SJSA1 (cell line): ENCODE results near the gene PI4KA. TPM values are rescaled to one million over a fixed set of nuclear protein-coding genes. Genes with fewer than 3 reads are reported as not detected.

ENCODE experiments used
- DNase-seq, 2 experiments: peaks; one replicate each; pipeline ENCODE4 v3.0.0-alpha.2; 2015 to 2020; ENCODE audit warnings: low spot score in 2 of 2, low read depth in 1 of 2
- H3K27ac ChIP-seq: fragments of 250-450 bp; sonication (Bioruptor Pico); 2 replicates; pipeline ENCODE4 v1.5.1; 2020; ENCODE audit warnings: mild to moderate bottlenecking, moderate library complexity
- H3K27me3 ChIP-seq: fragments of 250-450 bp; sonication (Bioruptor Pico); replicated peaks from 2 replicates; pipeline ENCODE4 v1.5.1; 2020; ENCODE audit warnings: mild to moderate bottlenecking, moderate library complexity
- H3K36me3 ChIP-seq: fragments of 250-450 bp; sonication (Bioruptor Pico); 2 replicates; pipeline ENCODE4 v1.5.1; 2020; ENCODE audit warnings: mild to moderate bottlenecking
- H3K4me1 ChIP-seq: fragments of 250-450 bp; sonication (Bioruptor Pico); replicated peaks from 2 replicates; pipeline ENCODE4 v1.6.1; 2021; ENCODE audit warnings: mild to moderate bottlenecking
- H3K4me3 ChIP-seq: fragments of 250-450 bp; sonication (Bioruptor Pico); 2 replicates; pipeline ENCODE4 v1.5.1; 2020; ENCODE audit warnings: mild to moderate bottlenecking
- H3K9me3 ChIP-seq: fragments of 250-450 bp; sonication (Bioruptor Pico); replicated peaks from 2 replicates; pipeline ENCODE4 v1.5.1; 2020; ENCODE audit warnings: mild to moderate bottlenecking
- total RNA-seq: library from RNA; depleted of rRNA; stranded (reverse); fragments of >200 nt; shearing (Covaris generic); gene quantifications from 2 replicates; pipeline ENCODE4 v1.2.3, GENCODE V29; 2014

PI4KA gene
- total RNA-seq, 1 experiment from 2014 or later = 29.6 TPM

DNA sequence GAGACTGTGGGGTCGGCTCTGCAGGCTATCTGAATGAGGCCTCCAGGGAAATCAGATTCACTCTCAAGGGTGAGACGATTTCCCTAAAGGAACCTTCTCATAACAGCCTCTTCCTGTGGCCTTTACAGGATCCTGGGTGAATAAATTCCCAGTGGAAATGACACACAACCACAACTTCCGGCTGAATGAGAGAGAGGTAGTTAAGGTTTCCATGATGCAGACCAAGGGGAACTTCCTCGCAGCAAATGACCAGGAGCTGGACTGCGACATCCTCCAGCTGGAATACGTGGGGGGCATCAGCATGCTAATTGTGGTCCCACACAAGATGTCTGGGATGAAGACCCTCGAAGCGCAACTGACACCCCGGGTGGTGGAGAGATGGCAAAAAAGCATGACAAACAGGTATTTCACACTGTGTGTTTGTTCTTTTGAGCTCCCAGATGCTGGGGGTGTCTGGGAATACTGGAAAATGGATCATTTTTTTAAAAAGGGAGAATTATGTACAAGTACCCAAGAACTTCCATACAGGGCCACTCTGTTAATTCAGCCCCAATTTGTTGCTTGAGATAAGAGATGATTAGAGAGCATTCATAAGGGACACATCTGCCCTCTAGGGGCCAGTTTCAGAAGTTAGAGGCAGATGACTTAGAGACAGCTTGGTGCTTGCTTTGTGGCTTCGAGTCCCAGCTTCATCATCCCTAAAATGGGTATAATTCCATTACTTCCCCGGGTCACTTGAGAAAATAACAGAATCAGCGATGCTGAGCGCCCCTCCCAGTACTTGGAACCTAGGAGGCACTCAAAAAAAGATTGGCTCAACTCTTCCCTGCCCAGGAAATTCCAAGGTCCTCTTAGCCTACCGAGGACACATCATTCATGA is 74.5 kb downstream of the PI4KA start:
- Histone ChIP-seq H3K4me3 (no peak overlapping the region), H3K36me3 (peaks cover 25% of the 10 kb centered on the region), H3K27me3 (no peaks in the 10 kb centered on the region), H3K27ac (no peak overlapping the region), H3K9me3 (no peaks in the 10 kb centered on the region), H3K4me1 (peaks cover 8% of the 10 kb centered on the region)
- DNase-seq = peak in 1 of 2 experiments; percentile 28

DNA sequence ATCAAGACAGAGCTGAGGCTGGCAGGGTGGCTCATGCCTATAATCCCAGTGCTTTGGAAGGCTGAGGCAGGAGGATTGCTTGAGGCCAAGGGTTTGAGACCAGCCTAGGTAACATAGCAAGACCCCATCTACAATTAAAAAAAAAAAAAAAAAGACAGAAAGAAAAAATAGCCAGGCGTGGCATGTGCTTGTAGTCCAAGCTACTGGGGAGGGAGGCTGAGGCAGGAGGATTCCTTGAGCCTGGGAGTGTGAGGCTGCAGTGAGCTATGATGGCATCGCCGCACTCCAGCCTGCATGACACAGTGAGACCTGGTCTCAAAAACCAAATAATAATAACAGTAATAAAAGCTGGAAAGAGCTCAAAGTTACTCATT is 75.3 kb downstream of the PI4KA start:
- H3K9me3 ChIP-seq = no peaks in the 10 kb centered on the region
- H3K4me3 ChIP-seq = no peak overlapping the region
- DNase-seq = no peak
- H3K36me3 ChIP-seq = peaks cover 23% of the 10 kb centered on the region
- no peaks in the 10 kb centered on the region for H3K27me3 ChIP-seq
- peaks cover 8% of the 10 kb centered on the region for H3K4me1 ChIP-seq
- H3K27ac ChIP-seq = no peak overlapping the region

DNA sequence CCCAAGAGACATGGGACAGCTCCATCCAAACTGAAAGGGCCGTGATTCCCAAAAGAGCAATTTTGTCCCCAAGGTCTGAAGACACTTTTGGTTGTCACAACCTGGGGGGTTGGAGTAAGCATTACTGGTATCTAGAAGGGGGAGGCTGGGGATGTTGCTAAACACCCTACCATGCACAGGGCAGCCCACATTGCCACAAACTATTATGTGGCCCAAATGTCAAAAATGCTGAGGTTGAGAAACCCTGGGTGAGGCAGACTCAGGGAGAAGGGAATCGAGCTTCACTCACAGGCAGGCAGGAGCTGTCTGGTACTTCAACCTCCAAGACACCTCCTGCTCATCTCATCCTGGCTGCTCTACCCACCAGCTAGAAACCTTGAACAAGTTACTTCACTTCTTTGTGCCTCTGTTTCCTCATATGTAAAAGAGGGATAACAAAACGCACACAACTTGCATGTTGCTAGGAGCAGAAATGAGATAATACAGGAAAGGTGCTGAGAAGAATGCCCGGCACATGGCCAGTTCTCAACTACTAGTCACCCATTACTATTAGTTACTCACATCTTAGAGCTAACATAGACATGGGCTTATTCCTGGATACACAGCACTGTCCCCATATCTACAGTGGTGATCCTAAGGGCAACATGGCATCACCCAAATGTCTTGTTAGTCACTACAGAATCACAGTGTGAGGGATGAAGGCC is 75.9 kb downstream of the PI4KA start:
- no peak for DNase-seq
- Histone ChIP-seq H3K27ac (no peak overlapping the region), H3K36me3 (peaks cover 18% of the 10 kb centered on the region), H3K9me3 (no peaks in the 10 kb centered on the region), H3K4me1 (peaks cover 13% of the 10 kb centered on the region), H3K27me3 (no peaks in the 10 kb centered on the region), H3K4me3 (no peak overlapping the region)

DNA sequence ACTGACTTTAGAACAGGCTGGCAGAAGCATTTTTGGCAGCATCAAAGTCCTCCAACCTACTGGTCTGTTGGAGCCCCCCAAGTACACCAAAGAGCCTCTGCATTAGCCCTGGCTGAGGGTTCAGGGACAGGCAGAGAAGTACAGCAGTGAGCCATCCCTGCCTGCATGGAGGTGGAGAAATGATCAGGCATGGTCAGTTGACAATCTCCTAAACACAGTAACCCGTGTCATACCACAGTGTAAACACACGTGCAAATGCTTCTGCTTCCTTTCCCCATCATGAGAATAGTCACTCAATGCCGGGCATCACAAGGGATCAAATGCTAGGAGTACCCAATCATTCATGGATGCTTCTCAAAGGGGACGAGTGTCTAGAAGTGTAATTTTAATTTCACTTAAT is 76.5 kb downstream of the PI4KA start:
- Histone ChIP-seq H3K9me3 (no peaks in the 10 kb centered on the region), H3K36me3 (peaks cover 11% of the 10 kb centered on the region; the same call in 1 of the 2 replicates), H3K27ac (no peak overlapping the region), H3K4me1 (peaks cover 20% of the 10 kb centered on the region), H3K27me3 (no peaks in the 10 kb centered on the region), H3K4me3 (no peak overlapping the region)
- DNase-seq = no peak

DNA sequence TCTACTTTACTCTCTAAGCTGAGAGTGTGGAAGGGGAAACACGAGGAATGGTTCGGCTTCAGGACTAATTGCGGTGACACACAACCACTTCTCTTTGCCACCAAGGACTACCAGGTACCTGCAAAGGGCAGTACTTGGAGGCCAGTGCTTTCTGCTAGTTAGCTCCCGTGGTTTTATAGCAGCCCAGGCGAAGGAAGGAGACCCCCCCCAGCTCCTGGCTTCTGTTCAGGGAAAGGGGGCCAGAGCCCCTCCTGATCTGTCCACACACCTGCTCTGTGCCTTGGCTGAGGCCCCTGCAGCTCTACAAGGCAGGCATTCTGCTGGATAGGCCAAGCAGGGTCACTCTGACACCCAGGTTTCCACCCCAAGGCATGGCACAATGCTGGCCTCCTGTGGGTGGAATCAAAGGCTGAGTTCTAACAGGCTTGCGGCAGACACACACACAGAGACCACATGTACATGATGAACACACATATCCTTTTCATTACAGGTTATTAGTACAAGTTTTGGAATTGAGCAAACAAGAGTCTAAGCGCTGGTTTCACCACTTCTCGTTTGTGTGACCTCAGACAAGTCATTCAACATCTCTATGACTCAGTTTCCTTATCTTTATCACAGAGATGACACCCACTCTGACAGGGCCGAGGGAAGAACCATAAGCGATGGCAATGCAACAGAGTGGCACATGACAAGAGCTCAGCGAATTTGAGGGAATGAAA is 77.2 kb downstream of the PI4KA start:
- no peak overlapping the region for H3K27ac ChIP-seq
- H3K4me1 ChIP-seq = peaks cover 20% of the 10 kb centered on the region
- H3K36me3 ChIP-seq = peaks cover 11% of the 10 kb centered on the region; the same call in 1 of the 2 replicates
- no peak for DNase-seq
- no peaks in the 10 kb centered on the region for H3K9me3 ChIP-seq
- no peak overlapping the region for H3K4me3 ChIP-seq
- no peaks in the 10 kb centered on the region for H3K27me3 ChIP-seq

DNA sequence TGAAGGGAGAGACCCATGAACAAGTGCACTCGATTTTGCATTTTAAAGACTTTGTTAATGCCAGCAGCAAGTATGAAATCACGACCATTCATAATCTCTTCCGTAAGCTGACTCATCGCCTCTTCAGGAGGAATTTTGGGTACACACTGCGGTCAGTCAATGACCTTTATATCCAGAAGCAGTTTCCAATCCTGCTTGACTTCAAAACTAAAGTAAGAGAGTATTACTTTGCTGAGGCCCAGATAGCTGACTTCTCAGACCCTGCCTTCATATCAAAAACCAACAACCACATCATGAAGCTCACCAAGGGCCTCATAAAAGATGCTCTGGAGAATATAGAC is 78.8 kb downstream of the PI4KA start:
- Histone ChIP-seq H3K36me3 (peaks cover 11% of the 10 kb centered on the region; the same call in 1 of the 2 replicates), H3K27ac (no peak overlapping the region), H3K4me3 (no peak overlapping the region), H3K27me3 (no peaks in the 10 kb centered on the region), H3K9me3 (no peaks in the 10 kb centered on the region), H3K4me1 (peaks cover 20% of the 10 kb centered on the region)
- DNase-seq = no peak

DNA sequence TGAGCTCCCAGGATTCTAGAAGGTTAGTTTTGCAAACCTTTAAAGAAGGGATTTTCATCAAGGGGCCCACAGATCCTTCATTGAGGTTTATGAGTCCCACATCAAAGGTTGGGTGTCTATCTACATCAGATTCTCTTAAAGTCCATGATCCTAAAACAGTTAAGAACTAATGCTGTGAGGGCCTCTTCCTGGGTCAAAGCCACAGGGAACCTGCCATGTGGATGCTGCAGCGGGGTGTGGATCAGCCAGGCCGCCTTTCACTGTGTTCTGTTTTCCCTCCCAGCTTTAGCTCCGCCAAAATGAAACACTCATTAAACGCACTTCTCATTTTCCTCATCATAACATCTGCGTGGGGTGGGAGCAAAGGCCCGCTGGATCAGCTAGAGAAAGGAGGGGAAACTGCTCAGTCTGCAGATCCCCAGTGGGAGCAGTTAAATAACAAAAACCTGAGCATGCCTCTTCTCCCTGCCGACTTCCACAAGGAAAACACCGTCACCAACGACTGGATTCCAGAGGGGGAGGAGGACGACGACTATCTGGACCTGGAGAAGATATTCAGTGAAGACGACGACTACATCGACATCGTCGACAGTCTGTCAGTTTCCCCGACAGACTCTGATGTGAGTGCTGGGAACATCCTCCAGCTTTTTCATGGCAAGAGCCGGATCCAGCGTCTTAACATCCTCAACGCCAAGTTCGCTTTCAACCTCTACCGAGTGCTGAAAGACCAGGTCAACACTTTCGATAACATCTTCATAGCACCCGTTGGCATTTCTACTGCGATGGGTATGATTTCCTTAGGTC is 79.4 kb downstream of the PI4KA start:
- Histone ChIP-seq H3K36me3 (peaks cover 11% of the 10 kb centered on the region; the same call in 1 of the 2 replicates), H3K4me1 (peaks cover 20% of the 10 kb centered on the region), H3K9me3 (no peaks in the 10 kb centered on the region), H3K27ac (no peak overlapping the region), H3K27me3 (no peaks in the 10 kb centered on the region), H3K4me3 (no peak overlapping the region)
- DNase-seq = no peak

DNA sequence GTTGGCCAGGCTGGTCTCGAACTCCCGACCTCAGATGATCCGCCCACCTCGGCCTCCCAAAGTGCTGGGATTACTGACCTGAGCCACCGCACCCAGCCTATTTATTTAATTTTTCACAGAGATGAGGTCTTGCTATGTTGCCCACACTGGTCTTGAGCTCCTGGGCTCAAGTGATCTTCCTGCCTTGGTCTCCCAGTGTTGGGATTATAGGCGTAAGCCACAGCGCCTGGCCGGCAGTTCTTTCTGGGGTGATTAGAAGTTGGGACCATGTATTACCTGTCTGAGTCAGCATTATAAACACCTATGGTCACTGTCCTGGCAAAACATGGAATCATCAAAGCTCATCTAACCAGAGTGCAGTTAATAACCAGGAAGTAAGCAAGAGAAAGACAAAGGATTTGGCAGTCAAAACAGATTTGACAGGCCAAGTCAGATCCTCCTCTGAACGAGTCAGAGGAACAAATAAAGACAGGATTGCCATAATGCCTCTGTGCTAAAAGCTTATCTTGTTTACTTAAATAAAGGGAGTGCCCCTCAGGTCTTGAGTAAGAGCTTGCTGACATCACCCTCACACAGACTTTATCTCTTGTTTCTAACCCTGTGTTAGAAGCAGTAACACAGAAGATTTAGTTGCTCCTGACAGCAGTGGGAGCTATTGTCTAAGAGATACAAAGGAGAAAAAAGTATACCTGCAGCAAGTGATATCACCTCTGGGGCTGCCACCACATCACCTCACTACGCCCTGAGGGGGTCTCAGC is 81.0 kb downstream of the PI4KA start:
- H3K9me3 ChIP-seq = no peaks in the 10 kb centered on the region
- peaks cover 6% of the 10 kb centered on the region; the same call in 1 of the 2 replicates for H3K36me3 ChIP-seq
- no peaks in the 10 kb centered on the region for H3K27me3 ChIP-seq
- peaks cover 12% of the 10 kb centered on the region for H3K4me1 ChIP-seq
- peak overlapping the region; percentile 26 for H3K27ac ChIP-seq
- no peak overlapping the region for H3K4me3 ChIP-seq
- DNase-seq = peak in 1 of 2 experiments; percentile 68

DNA sequence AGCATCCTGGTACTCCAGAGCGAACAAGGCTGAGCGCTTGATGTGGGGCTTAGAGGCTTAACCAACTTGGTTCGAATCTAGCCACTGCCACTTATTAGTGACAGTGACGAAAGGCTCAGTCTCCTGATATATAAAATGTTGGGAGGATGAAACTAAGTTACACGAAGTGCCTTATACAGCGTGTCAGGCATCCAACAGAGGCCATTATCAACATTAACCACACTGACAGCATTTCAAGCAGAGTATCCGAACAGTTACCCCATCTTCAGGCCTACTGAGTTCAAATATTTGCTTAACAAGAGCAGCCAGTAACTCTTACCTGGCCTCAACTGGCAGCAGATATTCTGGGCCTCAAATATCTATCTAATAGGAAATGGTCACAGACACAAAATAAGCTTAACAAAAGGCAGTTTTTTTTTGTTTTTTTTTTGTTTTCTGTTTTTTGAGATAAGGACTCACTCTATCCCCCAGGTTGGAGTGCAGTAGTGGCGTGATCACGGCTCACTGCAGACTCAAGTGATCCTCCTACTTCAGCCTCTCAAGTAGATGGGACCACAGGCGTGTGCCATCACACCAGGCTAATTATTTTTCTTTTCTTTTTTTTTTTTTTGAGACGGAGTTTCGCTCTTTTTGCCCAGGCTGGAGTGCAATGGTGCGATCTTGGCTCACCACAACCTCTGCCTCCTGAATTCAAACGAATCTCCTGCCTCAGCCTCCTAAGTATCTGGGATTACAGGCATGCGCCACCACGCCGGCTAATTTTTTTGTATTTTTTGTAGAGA is 81.8 kb downstream of the PI4KA start:
- Histone ChIP-seq H3K36me3 (peaks cover 6% of the 10 kb centered on the region; the same call in 1 of the 2 replicates), H3K4me1 (peaks cover 12% of the 10 kb centered on the region), H3K27me3 (no peaks in the 10 kb centered on the region), H3K27ac (peak overlapping the region; percentile 26), H3K9me3 (no peaks in the 10 kb centered on the region), H3K4me3 (no peak overlapping the region)
- no peak for DNase-seq

DNA sequence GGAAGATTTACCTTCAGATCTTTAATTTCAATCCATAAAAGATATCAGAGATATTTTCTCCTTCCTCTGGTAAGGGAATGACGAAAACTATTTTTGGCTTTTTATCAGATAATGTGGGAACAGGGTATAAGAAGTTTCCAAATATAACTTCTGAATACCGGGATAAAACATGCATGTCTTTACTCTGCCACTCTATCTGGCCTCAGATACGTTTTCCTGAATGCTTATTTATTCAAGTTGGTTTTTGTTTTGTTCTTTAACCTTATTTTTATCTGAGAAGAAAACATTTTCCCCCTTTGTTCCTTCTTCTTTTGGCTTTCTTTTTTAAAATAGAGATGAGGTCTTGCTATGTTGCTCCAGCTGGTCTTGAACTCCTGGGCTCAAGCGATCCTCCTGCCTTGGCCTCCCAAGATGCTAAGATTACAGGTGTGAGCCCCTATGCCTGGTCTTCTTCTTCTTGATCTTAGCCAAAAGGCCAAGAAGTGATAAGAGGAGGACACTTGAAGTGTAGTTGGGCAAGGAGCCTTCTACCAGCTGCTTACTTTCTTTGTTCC is 83.2 kb downstream of the PI4KA start:
- Histone ChIP-seq H3K27me3 (no peaks in the 10 kb centered on the region), H3K4me1 (peaks cover 12% of the 10 kb centered on the region), H3K36me3 (peaks cover 3% of the 10 kb centered on the region; the same call in 1 of the 2 replicates), H3K9me3 (no peaks in the 10 kb centered on the region), H3K4me3 (no peak overlapping the region), H3K27ac (no peak overlapping the region)
- DNase-seq = no peak

DNA sequence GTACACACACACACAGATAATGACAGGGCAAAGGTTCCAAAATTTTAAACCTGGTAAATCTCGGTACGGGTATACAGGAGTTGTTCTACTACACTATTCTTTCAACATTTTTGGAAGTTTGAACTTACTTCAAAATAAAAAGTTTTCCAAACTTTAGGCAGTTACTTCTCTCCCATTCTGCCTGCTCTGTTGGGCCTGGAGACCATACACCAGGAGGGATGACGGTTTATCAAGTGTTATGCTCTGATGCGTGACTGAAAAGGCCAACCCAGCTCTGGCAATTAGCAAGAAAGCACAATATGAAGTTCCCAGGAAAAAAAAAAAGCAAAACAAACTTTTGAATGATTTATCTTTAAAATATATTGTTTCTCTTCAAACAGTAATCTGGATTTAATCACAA is 83.7 kb downstream of the PI4KA start:
- Histone ChIP-seq H3K27ac (no peak overlapping the region), H3K27me3 (no peaks in the 10 kb centered on the region), H3K36me3 (peaks cover 3% of the 10 kb centered on the region; the same call in 1 of the 2 replicates), H3K4me1 (peaks cover 12% of the 10 kb centered on the region), H3K4me3 (no peak overlapping the region), H3K9me3 (no peaks in the 10 kb centered on the region)
- no peak for DNase-seq

DNA sequence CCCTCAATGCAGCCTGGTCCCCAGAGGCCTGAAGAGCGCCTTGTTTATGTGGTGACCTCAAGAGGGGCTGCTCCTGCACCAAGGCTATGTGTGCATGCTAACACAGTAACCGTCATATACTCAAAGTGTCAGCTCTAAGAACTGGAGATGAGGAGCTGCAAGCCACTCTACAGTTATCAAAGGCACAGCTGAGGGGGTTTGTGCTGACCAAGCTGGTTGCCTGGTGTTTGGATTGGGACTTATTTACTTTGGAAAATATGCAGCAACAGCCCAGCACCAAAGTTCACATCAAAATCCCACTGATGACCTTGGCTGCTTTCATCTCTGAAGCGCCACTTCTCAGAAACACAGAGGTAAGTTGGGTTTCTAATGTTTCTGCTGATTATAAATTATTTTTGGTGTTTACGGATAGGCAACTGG is 84.8 kb downstream of the PI4KA start, which contains the start of gene SERPIND1:
SERPIND1 (plus strand) TSS at position 321 of the 420 bp plus-strand sequence. CDS start 5,200 bp downstream, outside the sequence.
- Histone ChIP-seq H3K27ac (no peak within 1 kb of the TSS), H3K9me3 (no peaks in the 10 kb centered on the region), H3K27me3 (no peaks in the 10 kb centered on the region), H3K36me3 (0 out of 2 replicates have a peak, but pooled peaks cover 5% of the 10 kb centered on the region), H3K4me3 (no peak within 1 kb of the TSS), H3K4me1 (peaks cover 12% of the 10 kb centered on the region)
- no peak for DNase-seq
